NCI-H345 treated with DMSO at 0.1 percent for 48 hours (cell line): ENCODE measurements around the gene USB1.

ENCODE experiments used
- DNase-seq: peaks from one replicate; lab custom pipeline; 2025; ENCODE audit not compliant: unreplicated experiment; lab: John Stamatoyannopoulos, UW

Gene USB1

GRCh38 chr16:58031016-58031800 lies 30.0 kb downstream of the USB1 start:
- DNase-seq, result no peak

- DNase-seq, result no peak
Measured at GRCh38 chr16:58032710-58033293, 31.6 kb downstream of the USB1 start.

DNA sequence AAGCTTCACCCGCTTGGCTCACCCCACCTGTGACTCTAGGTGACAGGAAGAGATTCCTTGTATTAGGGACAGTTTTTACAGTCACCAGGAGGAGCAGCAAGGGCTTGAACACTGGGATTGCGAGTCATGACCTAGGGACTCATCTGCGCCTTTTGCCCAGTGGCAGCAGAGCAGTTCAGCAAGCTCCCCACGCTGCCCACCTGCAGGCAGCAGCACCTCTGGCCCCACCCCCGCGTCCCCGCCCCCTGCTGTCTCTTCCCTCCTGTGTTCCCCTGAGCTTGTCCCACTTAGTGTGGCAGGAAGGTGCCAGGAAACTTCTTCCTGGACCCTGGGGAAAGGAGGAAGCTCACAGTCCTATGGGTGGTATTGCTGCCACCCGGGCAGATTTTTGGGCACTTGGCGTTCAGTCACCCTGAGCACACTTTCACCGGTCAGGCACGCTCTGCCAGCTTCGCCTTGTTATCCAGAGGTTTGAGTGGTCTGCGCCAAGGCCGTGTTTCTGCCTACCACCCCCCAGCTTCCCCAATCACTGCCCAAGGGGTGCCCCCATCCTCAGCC lies 33.0 kb downstream of the USB1 start:
- DNase-seq, result no peak

GRCh38 chr16:58034774-58035173 lies 33.6 kb downstream of the USB1 start:
- no peak for DNase-seq

DNA sequence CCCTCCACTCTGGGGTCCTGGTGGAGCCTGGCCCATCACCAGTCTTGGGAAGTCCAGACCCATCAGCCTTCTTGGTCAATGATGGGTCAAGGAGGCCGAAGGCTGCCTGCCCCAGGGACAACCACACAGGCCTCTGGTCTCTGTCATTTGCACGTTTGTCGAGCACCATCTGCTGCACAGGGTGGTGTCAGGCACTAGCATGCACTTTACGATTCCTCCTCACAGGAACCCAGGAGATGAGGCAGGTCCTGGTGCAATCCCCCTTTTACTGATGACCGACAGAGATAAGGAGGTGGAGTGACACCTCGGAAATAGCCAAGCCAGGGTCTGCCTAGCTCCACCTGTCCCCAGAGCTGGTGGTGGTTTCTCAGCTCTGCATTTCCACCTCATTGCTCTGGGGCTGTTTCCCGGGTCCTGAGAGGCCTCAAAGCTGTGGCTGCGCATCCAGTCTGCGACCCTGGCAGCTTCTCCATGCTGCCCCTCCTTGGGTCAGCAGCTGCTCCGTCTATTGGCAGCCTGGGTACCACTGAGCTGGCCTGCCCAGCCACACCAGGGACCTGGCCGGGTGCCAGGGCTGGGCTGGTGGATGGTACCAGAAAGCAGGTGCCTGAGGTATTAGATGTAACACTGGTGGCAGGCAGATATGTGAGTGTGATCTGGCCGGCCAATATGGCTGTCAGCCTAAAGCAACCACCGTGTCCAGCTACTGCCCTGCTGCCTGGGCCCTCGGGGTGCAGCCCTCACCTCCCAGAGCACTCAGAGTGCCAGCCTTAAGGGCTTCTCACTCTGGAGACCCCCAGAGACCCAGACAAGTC lies 34.4 kb downstream of the USB1 start:
- no peak for DNase-seq

DNA sequence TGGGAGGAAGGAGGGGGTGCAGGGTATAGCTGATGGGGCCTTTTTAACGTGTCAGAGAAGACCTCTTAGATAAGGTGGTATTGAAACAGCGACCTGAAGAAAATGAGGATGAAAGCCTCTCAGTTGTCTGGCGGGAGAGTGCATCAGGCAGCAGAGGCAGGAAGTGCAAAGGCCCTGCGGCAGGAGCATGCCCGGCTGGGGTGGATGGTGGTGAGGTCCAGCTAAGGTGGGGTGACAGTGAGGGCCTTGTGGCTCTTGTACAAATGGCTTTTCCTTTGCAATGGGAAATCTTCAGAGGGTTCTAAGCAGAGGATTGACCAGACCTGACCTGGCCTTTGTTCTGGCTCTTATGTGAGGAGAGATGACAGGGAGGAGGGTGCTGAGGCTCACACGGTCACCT lies 35.7 kb downstream of the USB1 start:
- DNase-seq, result no peak

- no peak for DNase-seq
Measured at GRCh38 chr16:58037365-58038057, 36.3 kb downstream of the USB1 start.

DNA sequence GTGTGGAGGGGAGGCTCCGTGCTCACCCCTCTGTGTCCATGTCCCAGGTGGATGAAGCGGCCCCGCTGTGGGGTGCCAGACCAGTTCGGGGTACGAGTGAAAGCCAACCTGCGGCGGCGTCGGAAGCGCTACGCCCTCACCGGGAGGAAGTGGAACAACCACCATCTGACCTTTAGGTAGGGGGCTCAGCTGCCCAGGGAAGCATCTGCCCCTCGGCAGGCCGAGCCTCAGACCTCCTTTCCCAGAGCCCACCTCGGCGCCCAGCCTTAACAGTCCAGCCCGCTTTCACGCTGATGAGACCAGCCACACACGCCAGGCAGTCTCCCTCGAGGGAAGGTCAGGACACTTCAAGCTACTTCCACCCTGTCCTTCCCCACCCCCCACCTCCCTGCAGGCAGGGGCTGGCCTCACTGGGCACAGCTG lies 37.0 kb downstream of the USB1 start:
- no peak for DNase-seq

- no peak for DNase-seq
Measured at GRCh38 chr16:58039829-58040495, 38.8 kb downstream of the USB1 start.

DNA sequence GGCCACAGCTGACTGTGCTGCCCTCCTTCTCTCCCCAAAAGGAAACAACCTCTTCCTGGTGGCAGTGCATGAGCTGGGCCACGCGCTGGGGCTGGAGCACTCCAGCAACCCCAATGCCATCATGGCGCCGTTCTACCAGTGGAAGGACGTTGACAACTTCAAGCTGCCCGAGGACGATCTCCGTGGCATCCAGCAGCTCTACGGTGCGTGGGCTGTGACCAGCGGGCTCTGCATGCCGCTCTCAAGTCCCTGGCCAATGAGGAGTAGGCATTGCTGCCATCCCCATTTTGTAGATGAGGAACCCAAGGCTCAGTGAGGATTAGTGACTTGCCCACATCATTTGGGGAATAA lies 39.3 kb downstream of the USB1 start:
- no peak for DNase-seq

DNA sequence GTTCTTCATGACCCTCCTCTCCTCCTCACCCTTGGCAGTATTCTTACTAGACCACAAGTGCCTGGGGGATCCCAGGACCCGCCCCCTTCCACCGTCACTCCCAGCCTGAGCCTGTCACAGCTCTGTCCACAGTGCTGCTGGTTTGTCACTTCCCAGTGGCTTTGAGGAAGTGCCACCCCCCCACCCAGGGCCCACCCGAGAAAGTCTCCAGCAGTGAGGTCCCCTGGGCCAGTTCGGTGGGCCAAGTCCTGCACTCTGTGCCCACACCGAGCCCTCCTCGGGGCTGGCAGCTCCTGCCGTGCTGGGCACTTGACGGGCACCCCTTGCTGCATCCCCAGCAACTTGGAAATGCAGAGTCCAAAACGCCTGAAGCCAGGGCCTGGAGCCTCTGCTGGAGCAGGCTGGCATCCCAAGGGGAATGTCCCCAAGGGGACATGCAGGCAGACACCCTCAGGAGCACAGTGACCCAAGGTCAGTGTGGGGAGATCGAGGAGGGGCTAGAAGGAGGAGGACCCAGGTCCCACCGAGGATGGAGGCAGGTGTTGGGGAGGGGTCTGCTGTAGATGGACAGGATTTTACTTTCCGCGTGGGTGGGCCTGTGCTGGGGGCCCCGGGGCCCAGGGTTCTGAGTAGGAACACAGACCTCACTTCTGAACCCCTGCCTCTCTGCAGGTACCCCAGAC lies 39.9 kb downstream of the USB1 start:
- no peak for DNase-seq

GRCh38 chr16:58041628-58041955 lies 40.4 kb downstream of the USB1 start:
- no peak for DNase-seq

DNA sequence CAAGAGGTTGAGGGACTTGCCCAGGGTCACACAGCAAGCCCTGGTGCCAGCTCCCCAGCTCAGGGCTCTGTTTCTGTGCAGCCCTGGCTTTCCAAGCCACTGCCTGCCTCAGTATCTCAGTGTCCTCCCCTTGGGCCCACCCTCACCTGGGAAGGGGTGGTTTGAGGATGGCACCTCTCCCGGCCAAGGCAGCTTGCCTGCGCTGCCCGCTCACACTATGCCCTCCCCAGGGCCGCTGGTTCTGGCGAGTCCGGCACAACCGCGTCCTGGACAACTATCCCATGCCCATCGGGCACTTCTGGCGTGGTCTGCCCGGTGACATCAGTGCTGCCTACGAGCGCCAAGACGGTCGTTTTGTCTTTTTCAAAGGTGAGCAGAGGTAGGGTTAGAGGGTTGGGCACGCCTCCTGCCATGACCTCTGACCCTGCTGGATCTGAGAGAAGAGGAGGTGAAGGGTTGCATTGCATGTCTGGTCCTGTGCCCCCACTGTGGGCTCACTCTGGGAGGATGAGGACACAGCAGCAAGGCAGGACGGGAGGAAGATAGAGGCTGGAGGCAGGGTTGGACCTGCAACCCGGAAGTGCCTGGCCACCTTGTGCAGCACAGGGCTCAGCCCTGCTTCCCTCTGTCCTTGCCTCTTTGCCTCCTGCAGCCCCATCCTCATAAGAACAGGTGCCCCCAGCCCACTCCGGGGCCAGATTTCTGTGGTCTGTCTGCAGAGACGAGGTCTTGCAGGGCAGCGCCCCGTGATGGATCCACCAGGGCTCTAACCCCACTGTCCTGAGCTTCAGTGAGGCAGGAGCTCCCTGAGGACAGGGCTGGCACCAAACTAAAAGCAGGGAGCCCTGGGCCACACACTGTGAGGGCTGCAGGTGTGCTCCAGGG lies 41.0 kb downstream of the USB1 start:
- DNase-seq, result no peak

GRCh38 chr16:58042886-58043515 lies 41.8 kb downstream of the USB1 start:
- DNase-seq, result no peak

- DNase-seq, result no peak
Measured at GRCh38 chr16:58043571-58044155, 42.5 kb downstream of the USB1 start.

- no peak for DNase-seq
Measured at GRCh38 chr16:58044266-58045019, 43.2 kb downstream of the USB1 start.

- DNase-seq, result no peak
Measured at GRCh38 chr16:58045096-58045495, 43.9 kb downstream of the USB1 start.
